HG02943 (cell line): ENCODE measurements around the gene USHBP1.

ENCODE experiments used
- ATAC-seq: cut with Tn5 transposase; IDR thresholded peaks from one replicate; pipeline ENCODE4 v1.9.1; 2021; ENCODE audit warnings: mild to moderate bottlenecking, low read depth, moderate library complexity; ENCODE audit not compliant: unreplicated experiment

Gene USHBP1

DNA sequence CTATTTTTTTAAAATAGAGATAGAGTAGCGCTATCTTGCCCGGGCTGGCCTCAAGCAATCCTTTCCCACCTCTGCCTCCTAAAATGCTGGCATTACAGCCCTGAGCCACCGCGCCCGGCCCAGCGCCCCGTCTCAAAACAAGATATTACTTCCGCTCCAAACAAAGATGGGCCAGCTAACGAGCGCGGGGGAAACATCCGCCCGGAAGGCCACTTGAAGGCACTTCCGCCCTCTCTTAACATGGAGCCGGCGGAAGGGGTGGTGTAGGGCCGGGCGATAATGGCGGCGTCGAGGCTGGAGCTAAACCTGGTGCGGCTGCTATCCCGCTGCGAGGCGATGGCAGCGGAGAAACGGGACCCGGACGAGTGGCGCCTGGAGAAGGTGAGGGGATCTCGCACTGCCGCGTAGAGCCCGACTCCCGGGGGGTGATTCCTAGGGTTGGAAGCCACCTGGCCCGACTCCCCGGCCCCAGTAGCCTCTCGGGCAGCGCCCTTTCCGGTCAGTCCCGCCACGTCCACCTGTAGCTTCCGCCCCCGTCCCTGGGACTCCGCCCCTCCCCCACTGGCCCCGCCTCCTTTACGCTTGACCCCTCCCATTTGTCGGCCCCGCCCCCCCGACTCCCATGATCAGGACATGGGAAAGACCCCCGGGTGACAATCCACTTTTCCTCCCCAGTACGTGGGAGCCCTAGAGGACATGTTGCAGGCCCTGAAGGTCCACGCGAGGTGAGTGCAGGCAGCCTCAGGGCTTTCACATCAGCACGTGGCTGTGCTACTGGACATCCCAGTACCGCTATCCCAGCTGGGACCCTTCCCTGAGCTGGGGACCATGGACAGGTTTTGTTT, 49.2 kb downstream of the USHBP1 start, which contains the start of gene USE1:
USE1 (plus strand) TSS at position 231 of the 845 bp plus-strand sequence; CDS start at position 280, 49 bp downstream.
- ATAC-seq, result peak; percentile 69

DNA sequence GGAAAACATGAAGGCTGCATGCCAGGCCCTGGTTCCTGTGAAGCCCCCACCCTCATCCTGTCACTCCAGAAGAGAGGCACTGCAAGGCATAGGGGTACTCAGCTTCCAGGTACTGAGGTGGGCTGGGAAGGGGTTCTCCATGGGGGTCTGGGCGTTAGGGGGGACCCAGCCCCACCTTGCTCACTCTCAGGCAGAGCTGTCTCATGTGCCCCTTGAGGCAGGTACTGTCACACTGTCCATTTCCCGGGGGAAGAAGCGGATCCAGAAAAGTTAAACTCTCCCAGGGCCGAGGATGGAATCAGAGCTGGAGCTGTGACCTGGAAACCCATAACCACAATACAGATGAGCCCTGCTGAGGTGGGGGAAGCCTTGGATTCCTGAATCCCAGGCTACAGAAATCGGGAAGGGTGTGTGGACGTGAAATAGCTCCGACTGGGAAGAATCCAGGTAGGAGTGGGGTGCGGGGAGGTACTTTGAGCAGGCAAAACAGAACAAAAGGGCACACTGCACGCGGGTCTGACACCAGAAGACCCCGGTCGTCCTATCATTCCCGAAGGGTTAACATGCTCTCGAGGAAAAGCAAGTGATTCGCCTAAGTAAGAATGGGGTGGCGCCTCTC, 49.9 kb downstream of the USHBP1 start:
- no peak for ATAC-seq

DNA sequence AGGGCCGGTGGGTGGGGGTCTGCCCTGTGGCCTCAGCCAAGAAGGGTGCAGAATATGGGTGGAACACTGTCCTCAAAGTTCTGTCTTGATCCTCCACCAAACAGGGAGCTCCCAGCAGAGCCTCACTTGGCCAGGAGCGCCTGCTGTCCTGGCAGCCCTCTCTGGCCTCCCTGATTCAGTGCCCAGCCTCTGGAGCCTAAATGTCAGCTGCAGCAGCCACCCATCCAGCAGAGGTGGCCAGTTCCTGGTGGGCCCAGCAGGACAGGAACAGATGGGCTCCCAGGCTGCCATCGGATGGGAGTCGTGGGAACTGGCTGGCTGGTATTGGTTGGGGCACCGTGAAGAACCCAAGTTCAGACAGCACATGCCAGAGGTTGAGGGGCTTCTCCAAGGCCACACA, 51.2 kb downstream of the USHBP1 start:
- no peak for ATAC-seq

DNA sequence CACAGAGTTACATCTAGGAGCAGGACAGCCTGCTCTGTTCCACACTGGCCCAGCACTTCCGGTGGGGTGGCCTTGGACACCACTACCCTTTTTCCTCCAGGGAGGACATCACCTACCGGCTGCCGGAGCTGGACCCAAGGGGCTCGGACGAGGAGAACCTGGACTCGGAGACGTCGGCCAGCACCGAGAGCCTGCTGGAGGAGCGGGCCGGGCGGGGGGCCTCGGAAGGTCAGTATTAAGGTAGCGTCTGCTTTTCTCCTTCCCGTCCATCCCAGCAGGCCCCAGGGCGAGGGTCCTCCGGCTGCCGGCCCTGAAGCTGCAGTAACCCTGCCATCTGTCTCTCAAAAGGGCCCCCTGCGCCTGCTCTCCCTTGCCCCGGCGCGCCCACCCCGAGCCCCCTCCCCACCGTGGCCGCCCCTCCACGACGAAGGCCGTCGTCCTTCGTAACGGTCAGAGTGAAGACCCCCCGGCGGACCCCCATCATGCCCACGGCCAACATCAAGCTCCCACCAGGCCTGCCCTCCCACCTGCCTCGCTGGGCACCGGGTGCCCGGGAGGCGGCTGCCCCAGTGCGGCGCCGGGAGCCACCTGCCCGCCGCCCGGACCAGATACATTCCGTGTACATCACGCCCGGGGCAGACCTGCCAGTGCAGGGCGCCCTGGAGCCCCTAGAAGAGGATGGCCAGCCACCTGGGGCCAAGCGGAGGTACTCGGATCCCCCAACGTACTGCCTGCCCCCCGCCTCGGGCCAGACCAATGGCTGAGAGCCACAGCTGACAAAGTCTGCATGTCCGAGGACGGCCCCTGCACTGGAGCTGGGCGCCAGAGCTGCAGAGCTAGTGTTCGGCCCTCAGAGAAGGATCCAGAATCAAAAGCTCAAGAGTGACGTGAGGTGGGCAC, 52.7 kb downstream of the USHBP1 start:
- ATAC-seq, result no peak

DNA sequence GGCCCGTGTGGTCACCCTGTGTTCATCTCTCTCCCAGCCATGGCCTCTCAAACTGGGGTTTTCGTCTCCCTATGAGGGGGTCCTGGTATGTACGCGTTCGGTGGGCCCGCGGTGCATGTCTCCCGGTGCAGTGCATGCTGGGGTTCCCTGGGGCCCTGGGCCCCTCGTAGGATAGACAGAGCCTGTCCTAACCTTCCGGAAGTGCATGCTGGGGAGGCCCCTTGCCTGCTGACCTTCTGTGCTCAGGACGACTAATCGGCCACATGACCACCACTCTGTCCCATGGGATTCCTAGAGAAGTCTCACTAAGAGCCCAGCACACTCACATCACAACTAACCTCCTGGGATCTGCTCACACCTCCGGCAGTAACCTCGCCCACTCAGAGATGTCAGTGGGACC, 54.2 kb downstream of the USHBP1 start:
- no peak for ATAC-seq

DNA sequence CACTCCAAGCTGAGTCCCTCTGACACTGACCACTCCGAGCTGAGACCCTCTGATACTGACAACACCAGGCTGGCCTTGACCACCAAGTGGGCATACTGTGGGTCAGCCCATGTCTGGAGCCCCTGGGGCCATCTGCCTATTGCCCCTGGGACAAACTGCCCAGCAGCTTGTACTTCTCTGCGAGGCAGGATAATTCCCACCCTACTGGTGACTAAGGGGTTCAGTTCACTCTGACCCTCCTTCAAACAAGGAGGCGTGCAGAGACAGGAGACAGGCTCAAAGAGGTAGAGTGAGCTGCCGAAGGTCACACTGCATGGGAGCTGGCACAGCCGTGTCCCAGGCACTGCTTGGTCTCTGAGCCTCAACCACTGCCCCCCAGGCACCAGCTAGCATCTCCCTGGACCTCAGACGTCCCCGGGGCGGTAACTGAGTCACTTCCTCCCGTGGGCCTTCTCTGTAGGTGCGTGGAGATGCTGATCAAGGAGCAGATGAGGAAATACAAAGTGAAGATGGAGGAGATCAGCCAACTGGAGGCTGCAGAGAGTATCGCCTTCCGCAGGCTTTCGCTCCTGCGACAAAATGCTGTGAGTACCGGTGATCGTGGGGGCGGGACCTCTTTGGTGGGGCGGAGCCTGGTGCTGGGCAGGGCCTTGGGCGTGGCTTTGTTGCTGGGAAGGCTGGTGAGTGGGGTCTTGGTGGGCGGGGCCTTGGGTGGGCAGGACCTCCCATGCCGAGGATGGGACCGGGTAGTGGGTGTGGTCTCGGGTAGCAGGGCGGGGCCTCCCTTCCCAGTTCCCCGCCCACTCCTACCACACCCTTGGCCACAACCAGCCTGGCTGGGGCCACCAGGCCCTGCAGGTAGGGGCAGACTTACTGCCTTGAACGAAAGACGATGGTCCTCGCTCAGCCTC, 55.2 kb downstream of the USHBP1 start:
- ATAC-seq, result no peak

DNA sequence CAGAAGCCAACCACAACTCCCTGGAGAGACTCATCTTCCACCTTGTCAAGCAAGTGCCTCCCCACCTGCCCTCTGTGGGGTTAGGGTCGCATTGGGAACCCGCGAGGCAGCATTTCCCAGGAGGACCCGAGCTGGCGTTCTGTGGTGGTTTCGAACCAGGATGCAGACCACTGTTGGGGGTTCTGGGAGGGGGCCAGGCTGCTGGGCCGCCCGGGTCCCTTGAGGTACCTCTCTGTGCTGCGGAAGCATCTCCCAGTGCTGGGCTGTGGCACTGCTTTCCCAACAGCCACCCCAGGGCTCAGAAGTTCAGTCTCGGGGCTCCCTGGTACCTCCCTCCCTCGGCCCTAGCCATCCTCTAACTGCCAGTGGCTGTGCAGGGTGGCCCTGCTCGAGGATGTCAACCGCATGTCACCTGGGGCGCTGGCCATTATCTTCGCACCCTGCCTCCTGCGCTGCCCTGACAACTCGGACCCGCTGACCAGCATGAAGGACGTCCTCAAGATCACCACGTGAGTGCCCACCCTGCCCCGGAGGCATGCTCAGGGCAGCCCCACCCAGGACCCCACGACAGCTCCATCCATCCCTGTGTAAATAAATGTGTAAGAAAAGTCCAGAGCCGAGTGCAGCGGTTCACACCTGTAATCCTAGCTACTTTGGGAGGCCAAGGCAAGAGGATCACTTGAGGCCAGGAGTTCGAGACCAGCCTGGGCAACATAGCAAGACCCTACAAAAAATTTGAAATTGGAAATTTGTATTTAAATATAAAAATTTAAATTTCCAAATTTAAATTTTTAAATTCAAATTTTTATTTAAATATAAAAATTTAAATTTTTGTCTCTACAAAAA, 57.6 kb downstream of the USHBP1 start:
- no peak for ATAC-seq

DNA sequence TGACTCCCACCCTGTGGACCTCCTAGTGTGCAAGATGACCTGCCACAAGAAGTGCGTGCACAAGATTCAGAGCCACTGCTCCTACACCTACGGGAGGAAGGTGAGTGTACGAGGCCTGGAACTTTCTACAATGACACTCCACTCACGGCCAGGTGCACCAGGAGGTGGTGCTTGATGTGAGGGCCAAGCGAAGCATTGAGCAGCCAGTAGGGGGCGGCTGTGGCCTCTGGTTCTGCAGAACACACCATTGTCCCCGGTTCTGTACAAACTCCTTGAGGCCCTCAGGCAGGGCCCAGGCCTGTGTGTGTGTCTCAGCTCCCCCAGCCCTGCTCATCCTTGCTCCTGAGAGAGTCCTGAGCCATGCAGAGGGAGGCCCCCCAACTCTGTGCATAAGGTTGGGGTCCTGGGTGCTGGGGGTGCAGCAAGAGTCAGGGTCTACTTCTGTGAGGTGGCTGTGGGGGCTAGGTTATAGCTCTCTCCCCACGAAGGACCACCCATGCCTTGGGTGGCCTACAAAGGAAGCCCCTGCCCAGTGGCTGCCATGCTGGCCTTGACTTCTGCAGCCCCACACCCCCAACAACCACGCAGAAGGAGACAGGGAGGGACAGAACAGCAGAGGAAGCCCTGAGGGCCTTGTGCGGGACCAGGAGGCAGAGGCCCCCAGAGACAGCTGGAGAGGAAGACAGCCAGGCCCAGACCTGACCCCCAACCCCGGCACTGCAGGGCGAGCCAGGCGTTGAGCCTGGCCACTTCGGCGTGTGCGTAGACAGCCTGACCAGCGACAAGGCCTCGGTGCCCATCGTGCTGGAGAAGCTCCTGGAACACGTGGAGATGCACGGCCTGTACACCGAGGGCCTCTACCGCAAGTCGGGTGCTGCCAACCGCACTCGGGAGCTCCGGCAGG, 59.1 kb downstream of the USHBP1 start:
- ATAC-seq, result no peak

DNA sequence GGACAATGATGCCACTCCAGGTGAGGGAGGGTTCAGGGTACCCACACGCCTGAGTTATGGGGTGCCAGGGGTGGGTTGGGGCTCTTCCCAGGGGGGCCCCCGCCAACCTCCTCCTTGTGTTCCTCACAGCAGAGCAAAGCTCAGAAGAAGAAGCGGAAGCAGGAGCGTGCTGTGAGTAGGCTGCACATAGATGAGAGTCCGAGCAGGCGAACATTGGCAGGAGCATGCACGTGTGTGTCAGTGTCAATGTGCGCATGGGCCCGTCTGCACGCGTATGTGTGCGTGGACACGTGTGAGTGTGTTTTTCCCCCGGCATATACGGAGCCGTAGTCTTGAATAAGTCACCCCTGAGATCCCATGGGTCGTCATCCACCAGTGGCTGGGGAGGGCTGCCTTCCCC, 61.8 kb downstream of the USHBP1 start:
- ATAC-seq, result no peak

DNA sequence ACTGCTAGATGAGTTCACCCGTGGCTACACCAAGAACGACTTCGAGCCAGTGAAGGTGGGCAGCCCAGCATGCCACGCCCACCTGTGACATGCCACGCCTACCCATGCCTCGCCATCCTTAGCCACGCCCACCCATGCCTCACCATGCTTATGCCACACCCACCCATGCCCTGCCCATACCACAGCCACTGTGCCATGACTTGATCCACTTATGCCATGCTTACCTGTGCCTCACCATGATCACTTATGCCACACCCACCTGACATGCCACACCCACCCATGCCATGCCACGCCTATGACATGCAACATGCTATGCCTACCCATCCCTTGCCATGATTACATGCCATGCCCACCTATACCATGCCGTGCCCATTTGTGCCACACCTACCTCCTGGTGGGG, 62.3 kb downstream of the USHBP1 start:
- ATAC-seq, result no peak

DNA sequence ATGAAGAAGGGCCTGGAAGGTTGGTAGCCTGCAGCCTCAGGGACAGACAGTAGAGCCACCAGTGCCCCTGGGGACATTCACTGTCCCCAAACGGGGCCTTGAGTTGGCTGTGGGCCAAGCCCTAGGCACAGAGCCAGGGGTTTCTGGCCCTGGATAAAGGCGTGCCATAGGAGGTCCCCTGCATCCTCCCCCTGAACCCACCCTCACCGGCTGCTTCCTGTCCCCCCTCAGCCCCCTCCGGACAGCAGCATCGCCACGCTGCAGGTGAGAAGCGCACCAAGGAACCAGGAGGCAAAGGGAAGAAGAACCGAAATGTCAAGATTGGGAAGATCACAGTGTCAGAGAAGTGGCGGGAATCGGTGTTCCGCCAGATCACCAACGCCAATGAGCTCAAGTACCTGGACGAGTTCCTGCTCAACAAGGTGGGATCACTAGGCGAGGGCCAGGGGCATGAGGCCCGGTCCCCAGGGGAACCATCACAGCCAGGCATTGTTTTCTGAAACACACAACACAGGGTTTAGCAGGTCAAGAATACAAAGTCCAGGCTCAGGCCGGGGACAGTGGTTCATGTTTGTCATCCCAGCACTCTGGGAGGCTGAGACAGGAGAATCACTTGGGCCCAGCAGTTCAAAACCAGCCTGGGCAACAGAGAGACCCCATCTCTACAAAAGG, 64.0 kb downstream of the USHBP1 start:
- no peak for ATAC-seq
